GM19023 (cell line): ENCODE data around the gene FBXL17.

Source experiments
- ATAC-seq: cut with Tn5 transposase; IDR thresholded peaks from one replicate; pipeline ENCODE4 v1.9.1; 2021; ENCODE audit warnings: mild to moderate bottlenecking, moderate library complexity; ENCODE audit not compliant: unreplicated experiment

The FBXL17 gene

GRCh38 chr5:107871023-107871422 lies 510.9 kb downstream of the FBXL17 start:
- ATAC-seq, result no peak

- ATAC-seq, result no peak
Measured at GRCh38 chr5:107869438-107870115, 512.3 kb downstream of the FBXL17 start.

GRCh38 chr5:107868650-107869409 lies 513.1 kb downstream of the FBXL17 start:
- no peak for ATAC-seq

GRCh38 chr5:107867266-107867665 lies 514.6 kb downstream of the FBXL17 start:
- ATAC-seq, result no peak

GRCh38 chr5:107864793-107865192 lies 517.1 kb downstream of the FBXL17 start:
- ATAC-seq, result no peak

GRCh38 chr5:107863125-107863524 lies 518.8 kb downstream of the FBXL17 start:
- ATAC-seq, result no peak

GRCh38 chr5:107861565-107861964 lies 520.3 kb downstream of the FBXL17 start:
- no peak for ATAC-seq

GRCh38 chr5:107860044-107860443 lies 521.9 kb downstream of the FBXL17 start:
- no peak for ATAC-seq

GRCh38 chr5:107858788-107859187 lies 523.1 kb downstream of the FBXL17 start:
- ATAC-seq, result no peak

- no peak for ATAC-seq
Measured at GRCh38 chr5:107858324-107858723, 523.6 kb downstream of the FBXL17 start.

GRCh38 chr5:107857785-107858184 lies 524.1 kb downstream of the FBXL17 start:
- ATAC-seq, result no peak

- ATAC-seq, result no peak
Measured at GRCh38 chr5:107855171-107855570, 526.7 kb downstream of the FBXL17 start.

- ATAC-seq, result no peak
Measured at GRCh38 chr5:107853696-107854095, 528.2 kb downstream of the FBXL17 start.

GRCh38 chr5:107853031-107853430 lies 528.9 kb downstream of the FBXL17 start:
- no peak for ATAC-seq

- no peak for ATAC-seq
Measured at GRCh38 chr5:107849118-107849517, 532.8 kb downstream of the FBXL17 start.

- ATAC-seq, result no peak
Measured at GRCh38 chr5:107840592-107840991, 541.3 kb downstream of the FBXL17 start.

- no peak for ATAC-seq
Measured at GRCh38 chr5:107840161-107840560, 541.7 kb downstream of the FBXL17 start.

- ATAC-seq, result no peak
Measured at GRCh38 chr5:107835096-107835495, 546.8 kb downstream of the FBXL17 start.

GRCh38 chr5:107832746-107833145 lies 549.2 kb downstream of the FBXL17 start:
- no peak for ATAC-seq

- ATAC-seq, result no peak
Measured at GRCh38 chr5:107831612-107832395, 550.1 kb downstream of the FBXL17 start.

- ATAC-seq, result no peak
Measured at GRCh38 chr5:107830750-107831149, 551.1 kb downstream of the FBXL17 start.
